Measurements from ENCODE around the gene MGRN1. TPM values are rescaled to one million over a fixed set of nuclear protein-coding genes. Genes with fewer than 3 reads are reported as not detected.
A peak's percentile ranks its signal among the peaks of the same experiment; 100 is the strongest.

MGRN1 gene
- total and polyA plus RNA-seq, 2 donors from 2014 or later, result 19.7 to 90.8 TPM

- Histone ChIP-seq H3K36me3 (ENCODE audit: control insufficient read depth in 2 of 3, insufficient read depth in 3 of 3, low read length in 3 of 3) (peaks cover 3 to 33% (median 16%) of the 10 kb centered on the region in 3 donors), H3K4me1 (ENCODE audit: control insufficient read depth in 2 of 3, insufficient read depth in 2 of 3, low read depth in 1 of 3, low read length in 3 of 3) (peaks cover 0 to 34% (median 3%) of the 10 kb centered on the region in 3 donors), H3K9me3 (ENCODE audit: control insufficient read depth in 2 of 3, insufficient read depth in 1 of 3, low read length in 3 of 3) (no peaks in the 10 kb centered on the region), H3K4me3 (ENCODE audit: low read length in 3 of 3) (no peak overlapping the region), H3K27me3 (ENCODE audit: control insufficient read depth, insufficient read depth, low read length) (no peaks in the 10 kb centered on the region), H3K27ac (ENCODE audit: low read depth in 2 of 2, low read length in 2 of 2) (no peak overlapping the region), H3K9ac (ENCODE audit: low read length in 3 of 3) (no peak overlapping the region)
- FAIRE-seq (no peak), DNase-seq (no peak)
- no peak for TF ChIP-seq CTCF (IDR thresholded peaks at IDR 0.05; ENCODE audit: borderline replicate concordance, extremely low read depth, insufficient read depth)
- intact Hi-C loops (cut with DNase I), result no loop called here
Measured at GRCh38 chr16:4696172-4696904, 71.7 kb downstream of the MGRN1 start.

- Histone ChIP-seq H3K36me3 (ENCODE audit: control insufficient read depth in 2 of 3, insufficient read depth in 3 of 3, low read length in 3 of 3) (peaks cover 3 to 35% (median 16%) of the 10 kb centered on the region in 3 donors), H3K9ac (ENCODE audit: low read length in 3 of 3) (no peak overlapping the region), H3K4me3 (ENCODE audit: low read length in 3 of 3) (no peak overlapping the region), H3K27me3 (ENCODE audit: control insufficient read depth, insufficient read depth, low read length) (no peaks in the 10 kb centered on the region), H3K9me3 (ENCODE audit: control insufficient read depth in 2 of 3, insufficient read depth in 1 of 3, low read length in 3 of 3) (no peaks in the 10 kb centered on the region), H3K4me1 (ENCODE audit: control insufficient read depth in 2 of 3, insufficient read depth in 2 of 3, low read depth in 1 of 3, low read length in 3 of 3) (peaks cover 0 to 37% (median 10%) of the 10 kb centered on the region in 3 donors), H3K27ac (ENCODE audit: low read depth in 2 of 2, low read length in 2 of 2) (no peak overlapping the region)
- no peak for TF ChIP-seq CTCF (IDR thresholded peaks at IDR 0.05; ENCODE audit: borderline replicate concordance, extremely low read depth, insufficient read depth)
- no peak for FAIRE-seq
- intact Hi-C loops (cut with DNase I), result no loop called here
- DNase-seq, result peak in 2 of 5 donors; percentile 59 to 71
Measured at GRCh38 chr16:4696905-4697847, 72.5 kb downstream of the MGRN1 start.

- Histone ChIP-seq H3K27me3 (ENCODE audit: control insufficient read depth, insufficient read depth, low read length) (no peaks in the 10 kb centered on the region), H3K36me3 (ENCODE audit: control insufficient read depth in 2 of 3, insufficient read depth in 3 of 3, low read length in 3 of 3) (peaks cover 3 to 35% (median 16%) of the 10 kb centered on the region in 3 donors), H3K4me3 (ENCODE audit: low read length in 3 of 3) (no peak overlapping the region), H3K9me3 (ENCODE audit: control insufficient read depth in 2 of 3, insufficient read depth in 1 of 3, low read length in 3 of 3) (no peaks in the 10 kb centered on the region), H3K9ac (ENCODE audit: low read length in 3 of 3) (no peak overlapping the region), H3K27ac (ENCODE audit: low read depth in 2 of 2, low read length in 2 of 2) (no peak overlapping the region), H3K4me1 (ENCODE audit: control insufficient read depth in 2 of 3, insufficient read depth in 2 of 3, low read depth in 1 of 3, low read length in 3 of 3) (peaks cover 0 to 36% (median 16%) of the 10 kb centered on the region in 3 donors)
- DNase-seq (peak in 2 of 5 donors; percentile 53 to 73), FAIRE-seq (no peak)
- intact Hi-C loops (cut with DNase I), result no loop called here
- TF ChIP-seq CTCF (IDR thresholded peaks at IDR 0.05; ENCODE audit: borderline replicate concordance, extremely low read depth, insufficient read depth), result no peak
Measured at GRCh38 chr16:4697848-4698291, 73.2 kb downstream of the MGRN1 start.

Measured in kidney (tissue), 14 donors.